HepG2 (cell line): Measurements from ENCODE around the gene SLC29A2. TPM values are rescaled to one million over a fixed set of nuclear protein-coding genes. Genes with fewer than 3 reads are reported as not detected.

Experiments used
- AGO2 ChIP-seq: fragments of 200-400 bp; formaldehyde crosslinking; optimal IDR thresholded peaks from 2 replicates; pipeline ENCODE3; 2017; ENCODE audit warnings: mild to moderate bottlenecking, low read depth, low read length, moderate library complexity
- ARNT ChIP-seq: fragments of 450-650 bp; IDR thresholded peaks from 2 replicates; pipeline ENCODE4 v1.6.1; 2017
- CEBPZ ChIP-seq: IDR thresholded peaks from 2 replicates; pipeline ENCODE4 v1.6.1; 2012; ENCODE audit warnings: low read length, improper control_type of control experiment
- ETV5 ChIP-seq: IDR thresholded peaks from 2 replicates; pipeline ENCODE4 v1.6.1; 2018; ENCODE audit warnings: missing biosample characterization, missing genetic modification reagents, inconsistent platforms, borderline replicate concordance
- FOSL1 ChIP-seq: sonication (generic); formaldehyde crosslinking; IDR thresholded peaks from 2 replicates; pipeline ENCODE4 v1.9.0; 2021; ENCODE audit warnings: missing genetic modification reagents, borderline replicate concordance
- FOSL2 ChIP-seq: sonication (generic); formaldehyde crosslinking; IDR thresholded peaks from 2 replicates; pipeline ENCODE4 v1.4.0; 2020; ENCODE audit warnings: missing genetic modification reagents
- KDM3A ChIP-seq: IDR thresholded peaks from 2 replicates; pipeline ENCODE4 v1.6.1; 2018; ENCODE audit warnings: low read depth, missing compliant biosample characterization
- KMT2A ChIP-seq: sonication (generic); formaldehyde crosslinking; IDR thresholded peaks from 2 replicates; pipeline ENCODE4 v1.4.0; 2020; ENCODE audit warnings: missing genetic modification reagents
- MXD3 ChIP-seq: IDR thresholded peaks from 2 replicates; pipeline ENCODE4 v1.6.1; 2016; ENCODE audit warnings: mild to moderate bottlenecking, missing biosample characterization, missing genetic modification reagents
- MYC ChIP-seq: sonication (generic); formaldehyde crosslinking; IDR thresholded peaks from 2 replicates; pipeline ENCODE4 v1.9.0; 2021; ENCODE audit warnings: missing genetic modification reagents, borderline replicate concordance
- NFKB2 ChIP-seq: sonication (generic); formaldehyde crosslinking; IDR thresholded peaks from 2 replicates; pipeline ENCODE4 v1.4.0; 2020; ENCODE audit warnings: missing genetic modification reagents, borderline replicate concordance
- RAD51 ChIP-seq: fragments of 450-650 bp; IDR thresholded peaks from 2 replicates; pipeline ENCODE4 v1.6.1; 2016; ENCODE audit warnings: borderline replicate concordance
- SATB2 ChIP-seq: sonication (generic); formaldehyde crosslinking; IDR thresholded peaks from 2 replicates; pipeline ENCODE4 v1.5.0; 2020; ENCODE audit warnings: missing genetic modification reagents
- SIX4 ChIP-seq: sonication (generic); formaldehyde crosslinking; IDR thresholded peaks from 2 replicates; pipeline ENCODE4 v1.4.0; 2020; ENCODE audit warnings: missing genetic modification reagents
- TFE3 ChIP-seq: IDR thresholded peaks from 2 replicates; pipeline ENCODE4 v1.6.1; 2016
- ZFP36 ChIP-seq: fragments of 150-350 bp; IDR thresholded peaks from 2 replicates; pipeline ENCODE4 v1.6.1; 2018; ENCODE audit warnings: borderline replicate concordance, low read length, low read depth; ENCODE audit not compliant: partially characterized antibody
- ZNF12 ChIP-seq: sonication (generic); formaldehyde crosslinking; IDR thresholded peaks from 2 replicates; pipeline ENCODE4 v1.5.0; 2020; ENCODE audit warnings: missing genetic modification reagents
- ZNF30 ChIP-seq: sonication (generic); formaldehyde crosslinking; IDR thresholded peaks from 2 replicates; pipeline ENCODE4 v1.5.0; 2020; ENCODE audit warnings: mild to moderate bottlenecking, missing genetic modification reagents
- ZNF512 ChIP-seq: sonication (generic); formaldehyde crosslinking; IDR thresholded peaks from 2 replicates; pipeline ENCODE4 v1.4.0; 2020; ENCODE audit warnings: mild to moderate bottlenecking, missing genetic modification reagents
- ZNF644 ChIP-seq: IDR thresholded peaks from 2 replicates; pipeline ENCODE4 v1.6.1; 2016; ENCODE audit warnings: low read depth
- ZNF660 ChIP-seq: sonication (generic); formaldehyde crosslinking; IDR thresholded peaks from 2 replicates; pipeline ENCODE4 v1.5.1; 2020; ENCODE audit warnings: mild to moderate bottlenecking, low read depth, missing genetic modification reagents, borderline replicate concordance
- ZNF75D ChIP-seq: sonication (generic); formaldehyde crosslinking; IDR thresholded peaks from 2 replicates; pipeline ENCODE4 v1.8.1; 2023; ENCODE audit warnings: missing genetic modification reagents, mild to moderate bottlenecking, borderline replicate concordance
- polyA plus RNA-seq, 8 experiments: library from polyadenylated mRNA; depleted of rRNA in 3 of 8; stranded (reverse) in 7 of 8; unstranded in 1 of 8; fragments of >200 nt; fragmentation: Illumina TruSeq in 4 of 8; extraction: Trizol in 4 of 8; gene quantifications; 2 replicates each; pipeline versions ENCODE4 v1.2.1 to v1.2.3, GENCODE V29; 2011 to 2016; ENCODE audit warnings: low read depth in 4 of 8, missing spikeins in 1 of 8, mixed read lengths in 1 of 8; ENCODE audit not compliant: insufficient read depth in 1 of 8
- total RNA-seq, 5 experiments: library from RNA; depleted of rRNA; stranded (reverse); fragments of >200 nt; fragmentation: Illumina TruSeq; extraction: Trizol; gene quantifications; 2 replicates each; pipeline ENCODE4 v1.2.3, GENCODE V29; 2016; ENCODE audit warnings: low read depth in 1 of 5
- TF ChIP-seq, protein P1 (sequence below): IDR thresholded peaks from 2 replicates; pipeline ENCODE4 v1.6.1; 2018; ENCODE audit warnings: missing genetic modification reagents, mild to moderate bottlenecking, missing compliant biosample characterization

The SLC29A2 gene
- total and polyA plus RNA-seq, 2 of the 13 experiments (the other 11 are each of a cell fraction or from before 2014, with no cell fraction given), result 0.63 to 0.66 TPM

GRCh38 chr11:66344550-66345315 lies 26.8 kb downstream of the SLC29A2 start, which contains the start of gene BRMS1 (continued):
- no peak for TF ChIP-seq ZNF512 (CRISPR knock-in tag)
- TF ChIP-seq, protein P1, sequence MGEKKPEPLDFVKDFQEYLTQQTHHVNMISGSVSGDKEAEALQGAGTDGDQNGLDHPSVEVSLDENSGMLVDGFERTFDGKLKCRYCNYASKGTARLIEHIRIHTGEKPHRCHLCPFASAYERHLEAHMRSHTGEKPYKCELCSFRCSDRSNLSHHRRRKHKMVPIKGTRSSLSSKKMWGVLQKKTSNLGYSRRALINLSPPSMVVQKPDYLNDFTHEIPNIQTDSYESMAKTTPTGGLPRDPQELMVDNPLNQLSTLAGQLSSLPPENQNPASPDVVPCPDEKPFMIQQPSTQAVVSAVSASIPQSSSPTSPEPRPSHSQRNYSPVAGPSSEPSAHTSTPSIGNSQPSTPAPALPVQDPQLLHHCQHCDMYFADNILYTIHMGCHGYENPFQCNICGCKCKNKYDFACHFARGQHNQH, result peak; percentile 77
- no peak for TF ChIP-seq ZNF30 (CRISPR knock-in tag)
- TF ChIP-seq SATB2 (CRISPR knock-in tag), result peak; percentile 49; the same call in 1 of the 2 replicates
- TF ChIP-seq ZNF660, result no peak
- TF ChIP-seq KDM3A (CRISPR knock-in tag), result peak; percentile 88
- no peak for TF ChIP-seq FOSL1
- 0 out of 2 replicates have a peak, but pooled peaks have one; percentile 45 for TF ChIP-seq TFE3 (CRISPR knock-in tag)
- no peak for TF ChIP-seq ZFP36
- TF ChIP-seq MYC (CRISPR knock-in tag), result peak; percentile 57; the same call in 1 of the 2 replicates
- no peak for TF ChIP-seq SIX4 (CRISPR knock-in tag)
- no peak for TF ChIP-seq ZNF644 (CRISPR knock-in tag)
- peak; percentile 94; the same call in 1 of the 2 replicates for TF ChIP-seq NFKB2 (CRISPR knock-in tag)
- no peak for TF ChIP-seq RAD51
- peak; percentile 69 for TF ChIP-seq MXD3 (CRISPR knock-in tag)
- peak; percentile 99 for TF ChIP-seq KMT2A (CRISPR knock-in tag)
- no peak for TF ChIP-seq ARNT
- TF ChIP-seq CEBPZ, result no peak
- TF ChIP-seq AGO2, result peak; percentile 83
- peak; percentile 51; the same call in 1 of the 2 replicates for TF ChIP-seq ETV5 (CRISPR knock-in tag)
- TF ChIP-seq ZNF75D (CRISPR knock-in tag), result no peak
- no peak for TF ChIP-seq ZNF12 (CRISPR knock-in tag)
- peak; percentile 57 for TF ChIP-seq FOSL2
